IMR-90 (cell line): ENCODE measurements around the gene OOSP3.

ENCODE experiments used
- MAFK ChIP-seq: IDR thresholded peaks from 2 replicates; pipeline ENCODE4 v1.6.1; 2012; ENCODE audit warnings: low read depth, low read length, improper control_type of control experiment
- TF ChIP-seq, protein P1 (sequence below): conservative IDR thresholded peaks from 2 replicates; pipeline ENCODE4 v1.5.1; 2012; ENCODE audit warnings: mild to moderate bottlenecking, low read depth, low read length, improper control_type of control experiment
- TF ChIP-seq, protein P2 (sequence below): fragments of 150-350 bp; IDR thresholded peaks from 2 replicates; pipeline ENCODE4 v1.6.1; 2017; ENCODE audit warnings: mild to moderate bottlenecking, antibody characterized with exemption, low read length, low read depth

DNA sequence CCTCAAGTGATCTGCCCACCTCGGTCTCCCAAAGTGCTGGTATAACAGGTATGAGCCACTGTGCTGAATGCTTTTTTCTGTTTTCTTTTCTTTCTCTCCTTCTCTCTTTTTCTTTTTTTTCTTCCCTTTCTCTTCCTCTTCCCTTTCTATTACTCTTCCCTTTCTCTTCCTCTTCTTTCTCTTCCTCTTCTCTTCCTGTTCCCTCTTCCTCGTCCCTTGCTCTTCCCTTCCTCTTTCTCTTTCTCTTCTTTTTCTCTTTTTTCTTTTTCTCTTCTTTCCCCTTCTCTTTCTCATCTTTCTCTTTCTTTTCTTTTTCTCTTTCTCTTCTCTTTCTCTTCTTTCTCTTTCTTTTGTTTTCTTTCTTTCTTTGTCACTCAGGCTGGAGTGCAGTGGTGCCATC is 60.9 kb downstream of the OOSP3 start:
- TF ChIP-seq, protein P1, sequence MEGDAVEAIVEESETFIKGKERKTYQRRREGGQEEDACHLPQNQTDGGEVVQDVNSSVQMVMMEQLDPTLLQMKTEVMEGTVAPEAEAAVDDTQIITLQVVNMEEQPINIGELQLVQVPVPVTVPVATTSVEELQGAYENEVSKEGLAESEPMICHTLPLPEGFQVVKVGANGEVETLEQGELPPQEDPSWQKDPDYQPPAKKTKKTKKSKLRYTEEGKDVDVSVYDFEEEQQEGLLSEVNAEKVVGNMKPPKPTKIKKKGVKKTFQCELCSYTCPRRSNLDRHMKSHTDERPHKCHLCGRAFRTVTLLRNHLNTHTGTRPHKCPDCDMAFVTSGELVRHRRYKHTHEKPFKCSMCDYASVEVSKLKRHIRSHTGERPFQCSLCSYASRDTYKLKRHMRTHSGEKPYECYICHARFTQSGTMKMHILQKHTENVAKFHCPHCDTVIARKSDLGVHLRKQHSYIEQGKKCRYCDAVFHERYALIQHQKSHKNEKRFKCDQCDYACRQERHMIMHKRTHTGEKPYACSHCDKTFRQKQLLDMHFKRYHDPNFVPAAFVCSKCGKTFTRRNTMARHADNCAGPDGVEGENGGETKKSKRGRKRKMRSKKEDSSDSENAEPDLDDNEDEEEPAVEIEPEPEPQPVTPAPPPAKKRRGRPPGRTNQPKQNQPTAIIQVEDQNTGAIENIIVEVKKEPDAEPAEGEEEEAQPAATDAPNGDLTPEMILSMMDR, result no peak
- TF ChIP-seq MAFK, result no peak
- TF ChIP-seq, protein P2, sequence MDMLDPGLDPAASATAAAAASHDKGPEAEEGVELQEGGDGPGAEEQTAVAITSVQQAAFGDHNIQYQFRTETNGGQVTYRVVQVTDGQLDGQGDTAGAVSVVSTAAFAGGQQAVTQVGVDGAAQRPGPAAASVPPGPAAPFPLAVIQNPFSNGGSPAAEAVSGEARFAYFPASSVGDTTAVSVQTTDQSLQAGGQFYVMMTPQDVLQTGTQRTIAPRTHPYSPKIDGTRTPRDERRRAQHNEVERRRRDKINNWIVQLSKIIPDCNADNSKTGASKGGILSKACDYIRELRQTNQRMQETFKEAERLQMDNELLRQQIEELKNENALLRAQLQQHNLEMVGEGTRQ, result no peak
